Subcutaneous abdominal adipose tissue (tissue), 5 donors: ENCODE results near the gene CTTN.

ENCODE experiments used
- H3K27ac ChIP-seq: one replicate; pipeline ENCODE4 v1.7.0; 2013; ENCODE audit warnings: low read depth, mild to moderate bottlenecking, inconsistent platforms, low read length, moderate library complexity
- H3K27me3 ChIP-seq, 5 donors: one replicate each; pipeline ENCODE4 v1.7.0; 2013; ENCODE audit warnings: low read length in 5 of 5, inconsistent platforms in 1 of 5; ENCODE audit not compliant: control insufficient read depth in 5 of 5, insufficient read depth in 4 of 5
- H3K36me3 ChIP-seq, 5 donors: one replicate each; pipeline ENCODE4 v1.7.0; 2013; ENCODE audit warnings: low read length in 5 of 5; ENCODE audit not compliant: control insufficient read depth in 5 of 5, insufficient read depth in 5 of 5
- H3K4me1 ChIP-seq, 5 donors: one replicate each; pipeline ENCODE4 v1.7.0; 2013; ENCODE audit warnings: low read length in 5 of 5, mild to moderate bottlenecking in 3 of 5, moderate library complexity in 1 of 5; ENCODE audit not compliant: control insufficient read depth in 5 of 5, insufficient read depth in 5 of 5
- H3K4me3 ChIP-seq, 5 donors: one replicate each; pipeline ENCODE4 v1.7.0; 2013; ENCODE audit warnings: low read length in 5 of 5, low read depth in 1 of 5
- H3K9ac ChIP-seq, 5 donors: one replicate each; pipeline ENCODE4 v1.7.0; 2013; ENCODE audit warnings: low read length in 5 of 5, mild to moderate bottlenecking in 4 of 5, moderate library complexity in 3 of 5
- H3K9me3 ChIP-seq, 5 donors: one replicate each; pipeline ENCODE4 v1.7.0; 2013; ENCODE audit warnings: low read length in 5 of 5; ENCODE audit not compliant: control insufficient read depth in 5 of 5
- donor health status: healthy.
- donor health status: healthy.
- donor health status: healthy.
- donor health status: healthy.
- donor health status: healthy.

The CTTN gene

GRCh38 chr11:70478166-70478890 lies 80.0 kb downstream of the CTTN start:
- peaks cover 0 to 16% (median 10%) of the 10 kb centered on the region in 5 donors for H3K4me1 ChIP-seq
- H3K4me3 ChIP-seq, result no peak overlapping the region
- no peak overlapping the region for H3K27ac ChIP-seq
- peaks cover 0 to 2% (median under 1%) of the 10 kb centered on the region in 5 donors for H3K27me3 ChIP-seq
- H3K9me3 ChIP-seq, result no peaks in the 10 kb centered on the region
- H3K9ac ChIP-seq, result no peak overlapping the region
- no peaks in the 10 kb centered on the region for H3K36me3 ChIP-seq

GRCh38 chr11:70480711-70481110 lies 82.4 kb downstream of the CTTN start:
- H3K36me3 ChIP-seq, result peaks cover 0 to 6% (median 3%) of the 10 kb centered on the region in 5 donors
- H3K9ac ChIP-seq, result no peak overlapping the region
- peaks cover 0 to 16% (median 10%) of the 10 kb centered on the region in 5 donors for H3K4me1 ChIP-seq
- no peaks in the 10 kb centered on the region for H3K9me3 ChIP-seq
- H3K4me3 ChIP-seq, result no peak overlapping the region
- H3K27me3 ChIP-seq, result peaks cover 0 to 2% (median 0%) of the 10 kb centered on the region in 5 donors
- no peak overlapping the region for H3K27ac ChIP-seq

- Histone ChIP-seq H3K4me3 (peak overlapping the region in 1 of 5 donors; percentile 15), H3K27me3 (peaks cover 0 to 2% (median 0%) of the 10 kb centered on the region in 5 donors), H3K4me1 (peaks cover 0 to 16% (median 10%) of the 10 kb centered on the region in 5 donors), H3K9ac (peak overlapping the region in 1 of 5 donors; percentile 14), H3K36me3 (peaks cover 0 to 7% (median 3%) of the 10 kb centered on the region in 5 donors), H3K27ac (no peak overlapping the region), H3K9me3 (no peaks in the 10 kb centered on the region)
Observed at GRCh38 chr11:70481625-70482528, 83.5 kb downstream of the CTTN start.

- H3K27ac ChIP-seq, result no peak overlapping the region
Observed at GRCh38 chr11:70482529-70482917, 84.2 kb downstream of the CTTN start.

GRCh38 chr11:70483077-70483861 lies 84.9 kb downstream of the CTTN start:
- H3K9me3 ChIP-seq, result no peaks in the 10 kb centered on the region
- no peak overlapping the region for H3K27ac ChIP-seq
- peaks cover 0 to 9% (median 6%) of the 10 kb centered on the region in 5 donors for H3K36me3 ChIP-seq
- H3K4me1 ChIP-seq, result peaks cover 0 to 16% (median 10%) of the 10 kb centered on the region in 5 donors
- H3K4me3 ChIP-seq, result no peak overlapping the region
- peaks cover 0 to under 1% (median 0%) of the 10 kb centered on the region in 5 donors for H3K27me3 ChIP-seq
- H3K9ac ChIP-seq, result no peak overlapping the region

More at GRCh38 chr11:70482529-70482917, 84.2 kb downstream of the CTTN start:
- Histone ChIP-seq H3K9ac (peak overlapping the region in 1 of 5 donors; percentile 14), H3K9me3 (no peaks in the 10 kb centered on the region), H3K4me1 (peaks cover 0 to 16% (median 10%) of the 10 kb centered on the region in 5 donors), H3K36me3 (peaks cover 0 to 9% (median 6%) of the 10 kb centered on the region in 5 donors), H3K27me3 (peaks cover 0 to 2% (median 0%) of the 10 kb centered on the region in 5 donors), H3K4me3 (no peak overlapping the region)

- H3K4me1 ChIP-seq, result peaks cover 0 to 16% (median 10%) of the 10 kb centered on the region in 5 donors
- H3K4me3 ChIP-seq, result no peak overlapping the region
- H3K27me3 ChIP-seq, result no peaks in the 10 kb centered on the region
- H3K36me3 ChIP-seq, result peaks cover 0 to 9% (median 6%) of the 10 kb centered on the region in 5 donors
- no peak overlapping the region for H3K9ac ChIP-seq
- no peaks in the 10 kb centered on the region for H3K9me3 ChIP-seq
- no peak overlapping the region for H3K27ac ChIP-seq
Observed at GRCh38 chr11:70483917-70484316, 85.6 kb downstream of the CTTN start.

GRCh38 chr11:70485326-70486025 lies 87.1 kb downstream of the CTTN start:
- H3K4me1 ChIP-seq, result peaks cover 0 to 19% (median 12%) of the 10 kb centered on the region in 5 donors
- peaks cover 0 to 5% (median 4%) of the 10 kb centered on the region in 5 donors for H3K9me3 ChIP-seq
- H3K27ac ChIP-seq, result no peak overlapping the region
- H3K27me3 ChIP-seq, result no peaks in the 10 kb centered on the region
- no peak overlapping the region for H3K9ac ChIP-seq
- H3K36me3 ChIP-seq, result peaks cover 0 to 9% (median 6%) of the 10 kb centered on the region in 5 donors
- H3K4me3 ChIP-seq, result no peak overlapping the region

GRCh38 chr11:70486026-70486415 lies 87.7 kb downstream of the CTTN start:
- Histone ChIP-seq H3K9me3 (peaks cover 0 to 10% (median 8%) of the 10 kb centered on the region in 5 donors), H3K27ac (no peak overlapping the region), H3K4me1 (peaks cover 0 to 23% (median 17%) of the 10 kb centered on the region in 5 donors), H3K9ac (no peak overlapping the region), H3K4me3 (no peak overlapping the region), H3K36me3 (peaks cover 0 to 9% (median 6%) of the 10 kb centered on the region in 5 donors), H3K27me3 (no peaks in the 10 kb centered on the region)
